Adrenal gland (tissue), 12 donors: ENCODE data around the gene RHOA. TPM values are rescaled to one million over a fixed set of nuclear protein-coding genes. Genes with fewer than 3 reads are reported as not detected.
A peak's percentile ranks its signal among the peaks of the same experiment; 100 is the strongest.

Experiments
- DNase-seq, 7 donors: peaks; one replicate each; pipeline ENCODE4 v3.0.0-alpha.2; 2019 to 2020
- H3K27ac ChIP-seq, 5 donors: fragments of 200-600 bp; sonication (generic) in 4 of 5; 1 replicate in 3 of 5; 2 replicates in 2 of 5; pipeline versions ENCODE4 v1.5.1 to v1.8.0; 2016 to 2020; ENCODE audit warnings: mild to moderate bottlenecking in 1 of 5
- H3K27me3 ChIP-seq: fragments of 200-600 bp; 2 replicates; pipeline ENCODE4 v1.8.0; 2021
- H3K36me3 ChIP-seq, 2 donors: fragments of 200-600 bp; replicated peaks in 1 of 2; 1 replicate in 1 of 2; 2 replicates in 1 of 2; pipeline versions ENCODE4 v1.5.1 to v1.8.0; 2018 to 2022
- H3K4me1 ChIP-seq, 2 donors: fragments of 200-600 bp; replicated peaks in 1 of 2; 1 replicate in 1 of 2; 2 replicates in 1 of 2; pipeline versions ENCODE4 v1.5.1 to v1.8.0; 2018 to 2021
- H3K4me3 ChIP-seq, 4 donors: fragments of 200-600 bp; sonication (generic) in 3 of 4; one replicate each; pipeline ENCODE4 v1.5.1; 2016 to 2018
- H3K9me3 ChIP-seq, 3 donors: fragments of 200-600 bp; sonication (generic) in 1 of 3; replicated peaks in 1 of 3; 1 replicate in 2 of 3; 2 replicates in 1 of 3; pipeline versions ENCODE4 v1.5.1 to v1.8.0; 2016 to 2021
- CTCF ChIP-seq, 6 experiments: fragments of 450-650 bp in 4 of 6; fragments of 200-600 bp in 2 of 6; sonication (generic) in 1 of 6; IDR thresholded peaks; 1 replicate in 5 of 6; 2 replicates in 1 of 6; pipeline versions ENCODE4 v1.5.1 to v1.8.0; 2016 to 2021; ENCODE audit warnings: antibody characterized with exemption in 6 of 6, mild to moderate bottlenecking in 2 of 6, moderate library complexity in 1 of 6
- POLR2A ChIP-seq, 2 donors: fragments of 450-650 bp; IDR thresholded peaks; one replicate each; pipeline ENCODE4 v1.6.1; 2017; ENCODE audit warnings: antibody characterized with exemption in 2 of 2, mild to moderate bottlenecking in 2 of 2, moderate library complexity in 1 of 2
- WGBS, 4 donors: extraction: QIAGEN DNeasy Blood & Tissue Kit in 2 of 4; methylation state at CpG; one replicate each; pipeline versions ENCODE4 v1.1.5 to v1.1.7; 2013 to 2017; 5-methylcytosine and 5-hydroxymethylcytosine counted together
- intact Hi-C, 2 donors: fragments of 100-400 bp; cut with DNase I; formaldehyde crosslinking; loops; one replicate each; pipeline versions ENCODE4 v1.14.1 to v1.15.0; 2022 to 2023
- polyA plus RNA-seq, 3 donors: library from polyadenylated mRNA; stranded (reverse); fragments of 200-250 nt in 2 of 3; fragments of 350-450 nt in 1 of 3; fragmentation: Illumina TruSeq in 1 of 3; extraction: RNeasy Lipid Tissue Mini Kit (QIAGEN cat#74804) in 1 of 3; gene quantifications; one replicate each; pipeline ENCODE4 v1.2.3, GENCODE V29; 2013 to 2014
- total RNA-seq, 9 donors: library from RNA; depleted of rRNA in 4 of 9; stranded (reverse); fragments of >200 nt in 4 of 9; fragments of 120-200 nt in 1 of 9; fragmentation: NEBNext Ultra II Directional in 1 of 9; extraction: Animal tissue kit (Norgen Biotek cat#: 25700) in 1 of 9; gene quantifications; one replicate each; pipeline versions ENCODE4 v1.1.0 to v1.2.4, GENCODE V29; 2013 to 2023
- donor health status: healthy with polysubstance abuse.
- donor health status: Bipolar disorder and iron deficiency.
- donor health status: DM: yes; HTN: yes; CAD: no.
- donor health status: DM: no; HTN: no; CAD: no.
- donor health status: DM: no; HTN: no; CAD: no.
- donor health status: DM: yes; HTN: yes; CAD: no.

Gene RHOA
- total and polyA plus RNA-seq, 12 donors = 185 to 913 (median 429) TPM

GRCh38 chr3:49387721-49388120 lies 24.1 kb downstream of the RHOA start:
- Histone ChIP-seq H3K9me3 (no peaks in the 10 kb centered on the region), H3K27ac (no peak overlapping the region), H3K4me3 (no peak overlapping the region), H3K36me3 (no peaks in the 10 kb centered on the region), H3K27me3 (no peaks in the 10 kb centered on the region), H3K4me1 (peaks cover 4 to 52% of the 10 kb centered on the region in 2 donors)
- TF ChIP-seq CTCF (IDR thresholded peaks at IDR 0.05) (no peak), POLR2A (IDR thresholded peaks at IDR 0.05) (no peak)
- no peak for DNase-seq
- intact Hi-C loops = no loop called here
- WGBS, 4 donors = 74 to 85% (median 76%) methylated on average over 2 of the region's 2 CpGs

DNA sequence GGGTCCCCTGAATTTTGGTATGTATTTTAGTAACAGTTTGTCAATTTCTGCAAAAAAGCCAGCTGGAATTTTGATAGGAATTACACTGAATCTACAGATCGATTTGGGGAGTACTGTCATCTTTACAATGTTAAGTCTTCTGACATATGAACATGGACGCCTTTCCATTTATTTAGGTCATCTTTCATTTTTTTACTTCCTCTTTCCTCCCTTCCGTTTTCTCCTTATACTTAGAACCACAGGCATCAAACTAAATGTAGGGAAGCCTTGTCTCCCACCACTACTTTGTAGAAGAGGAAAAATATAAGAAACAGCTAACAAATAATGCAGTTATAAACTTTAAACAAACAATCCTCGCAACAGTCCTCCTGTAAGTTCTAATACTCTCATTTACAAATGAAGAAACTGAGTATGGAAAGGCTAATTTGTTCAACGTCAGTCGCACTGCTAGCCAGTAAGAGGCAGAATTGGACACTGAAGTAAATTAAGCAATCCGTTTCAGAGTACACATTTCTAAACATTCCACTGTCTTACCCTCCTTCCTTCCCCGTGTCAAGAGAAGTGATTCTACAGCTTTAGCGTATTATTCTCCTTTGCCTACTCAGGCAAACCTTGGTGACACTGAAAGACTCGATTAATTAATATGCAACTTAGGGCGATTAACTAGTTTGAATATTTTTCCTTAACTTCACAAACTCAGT lies 25.6 kb downstream of the RHOA start:
- Histone ChIP-seq H3K27ac (peak overlapping the region in 1 of 5 donors; percentile 37), H3K9me3 (no peaks in the 10 kb centered on the region), H3K27me3 (no peaks in the 10 kb centered on the region), H3K36me3 (no peaks in the 10 kb centered on the region), H3K4me1 (peaks cover 4 to 46% of the 10 kb centered on the region in 2 donors), H3K4me3 (no peak overlapping the region)
- DNase-seq = no peak
- no peak for TF ChIP-seq CTCF (IDR thresholded peaks at IDR 0.05)
- no peak for TF ChIP-seq POLR2A (IDR thresholded peaks at IDR 0.05)
- intact Hi-C loops = no loop called here
- WGBS, 4 donors = 70 to 75% (median 72%) methylated on average over 11 of the region's 11 CpGs

DNA sequence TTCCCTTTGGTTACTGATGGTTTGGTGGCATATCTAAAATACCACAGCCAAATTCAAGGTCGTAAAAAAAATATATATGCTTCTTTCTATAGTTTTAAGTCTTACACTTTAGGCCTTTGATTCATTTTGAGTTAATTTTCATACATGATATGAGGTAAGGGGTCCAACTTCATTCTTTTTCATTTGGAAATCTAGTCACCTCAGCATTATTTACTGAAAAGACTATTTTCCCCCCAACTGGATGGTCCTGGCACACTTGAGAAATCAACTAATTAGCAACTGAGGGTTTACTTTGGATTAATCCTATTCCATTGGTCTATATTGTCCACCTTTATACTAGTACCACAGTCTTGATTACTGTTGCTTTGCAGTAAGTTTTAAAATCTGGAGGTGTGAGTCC lies 26.2 kb downstream of the RHOA start:
- Histone ChIP-seq H3K36me3 (no peaks in the 10 kb centered on the region), H3K4me1 (peaks cover 4 to 46% of the 10 kb centered on the region in 2 donors), H3K27ac (no peak overlapping the region), H3K27me3 (no peaks in the 10 kb centered on the region), H3K4me3 (no peak overlapping the region), H3K9me3 (no peaks in the 10 kb centered on the region)
- no peak for TF ChIP-seq CTCF (IDR thresholded peaks at IDR 0.05)
- no peak for TF ChIP-seq POLR2A (IDR thresholded peaks at IDR 0.05)
- 88 to 93% (median 91%) methylated on average over 1 of the region's 1 CpG for WGBS, 4 donors
- intact Hi-C loops = no loop called here
- no peak for DNase-seq

DNA sequence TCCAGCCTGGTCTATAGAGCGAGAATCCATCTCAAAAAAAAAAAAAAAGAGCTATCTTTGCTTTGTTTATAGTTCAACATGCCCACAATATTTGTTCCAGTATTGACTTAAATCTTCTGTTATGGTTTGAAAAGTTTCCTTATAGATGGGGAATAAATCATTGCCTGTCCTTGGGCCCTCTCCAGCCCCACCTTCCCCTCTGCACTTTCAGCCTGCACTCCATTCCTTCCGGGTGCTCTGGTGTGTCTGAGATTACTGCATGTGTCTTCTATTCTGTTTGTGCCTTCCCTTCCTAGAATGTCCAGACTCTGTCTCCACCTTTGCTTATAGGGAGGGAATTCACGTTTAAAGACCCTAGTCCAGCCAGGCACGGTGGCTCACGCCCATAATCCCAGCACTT lies 28.4 kb downstream of the RHOA start:
- Histone ChIP-seq H3K9me3 (no peaks in the 10 kb centered on the region), H3K4me1 (peaks cover 4 to 49% of the 10 kb centered on the region in 2 donors), H3K27ac (peak overlapping the region in 1 of 5 donors; percentile 7), H3K27me3 (no peaks in the 10 kb centered on the region), H3K36me3 (no peaks in the 10 kb centered on the region), H3K4me3 (no peak overlapping the region)
- TF ChIP-seq POLR2A (IDR thresholded peaks at IDR 0.05) (no peak), CTCF (IDR thresholded peaks at IDR 0.05) (no peak)
- intact Hi-C loops = no loop called here
- 56 to 58% (median 57%) methylated on average over 5 of the region's 5 CpGs for WGBS, 4 donors
- DNase-seq = no peak
